Measurements from ENCODE around the gene CAMTA1.

The CAMTA1 gene

GRCh38 chr1:6874298-6874697 lies 89.0 kb downstream of the CAMTA1 start:
- POLR2A ChIA-PET: interaction anchor here (1.1 to 1.3 kb wide), 2 partner anchors 14 to 36 kb away, joined by 3 read pairs; no protein-coding TSS in a partner anchor
- TF ChIP-seq L3MBTL2 (conservative IDR thresholded peaks at IDR 0.05) (no peak), BHLHE40 (IDR thresholded peaks at IDR 0.05; ENCODE audit: borderline replicate concordance) (no peak), SP1 (IDR thresholded peaks at IDR 0.05) (no peak), FOXA1 (IDR thresholded peaks at IDR 0.05) (no peak), ELF4 (IDR thresholded peaks at IDR 0.05) (no peak), FOXK2 (IDR thresholded peaks at IDR 0.05) (no peak), TARDBP (IDR thresholded peaks at IDR 0.05) (no peak), HDGF (IDR thresholded peaks at IDR 0.05; ENCODE audit: borderline replicate concordance) (no peak), FOXM1 (IDR thresholded peaks at IDR 0.05; ENCODE audit: borderline replicate concordance) (no peak), CTBP1 (IDR thresholded peaks at IDR 0.05; ENCODE audit: borderline replicate concordance) (no peak), PKNOX1 (IDR thresholded peaks at IDR 0.05) (no peak), ZNF384 (IDR thresholded peaks at IDR 0.05) (no peak)
- CTCF ChIA-PET: no interaction called here
- DNase-seq (ENCODE audit: extremely low spot score): no peak

- TF ChIP-seq FOXM1 (IDR thresholded peaks at IDR 0.05; ENCODE audit: borderline replicate concordance) (no peak), ARNT (IDR thresholded peaks at IDR 0.05) (no peak), NFRKB (IDR thresholded peaks at IDR 0.05) (no peak), ELF4 (IDR thresholded peaks at IDR 0.05) (no peak), LEF1 (IDR thresholded peaks at IDR 0.05; ENCODE audit: borderline replicate concordance) (no peak), HDGF (IDR thresholded peaks at IDR 0.05; ENCODE audit: borderline replicate concordance) (no peak), PKNOX1 (IDR thresholded peaks at IDR 0.05) (no peak), ZNF384 (IDR thresholded peaks at IDR 0.05) (no peak), L3MBTL2 (conservative IDR thresholded peaks at IDR 0.05) (no peak), SUZ12 (IDR thresholded peaks at IDR 0.05) (no peak)
- POLR2A ChIA-PET: interaction anchor here (1.5 kb wide), 1 partner anchor 96 kb away, joined by 3 read pairs; the partner anchor contains the start of gene CAMTA1
- no peak for DNase-seq (ENCODE audit: extremely low spot score)
- CTCF ChIA-PET: interaction anchor here (0.9 kb wide), 1 partner anchor 9 kb away, joined by 3 read pairs; no protein-coding TSS in a partner anchor
Observed at GRCh38 chr1:6880951-6881690, 95.9 kb downstream of the CAMTA1 start.

DNA sequence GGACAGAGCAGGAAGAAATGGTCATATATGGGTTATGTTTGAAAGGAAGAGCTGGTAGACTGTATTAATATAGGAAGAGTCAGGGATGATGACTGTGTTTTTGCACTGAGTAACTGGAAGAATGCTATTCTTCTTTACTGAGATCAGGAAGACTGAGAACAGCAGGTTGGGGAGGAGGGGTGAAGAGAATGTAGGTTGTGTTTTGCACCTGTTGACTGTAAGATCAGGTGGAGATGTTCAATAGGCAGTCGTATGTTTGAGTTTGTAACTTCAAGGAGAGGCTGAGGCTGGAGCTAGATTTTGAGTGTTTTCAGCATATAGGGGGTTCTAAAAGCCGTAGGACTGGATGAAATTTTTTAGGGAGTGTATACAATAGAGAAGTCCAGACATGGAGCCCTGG lies 97.2 kb downstream of the CAMTA1 start:
- no peak for DNase-seq (ENCODE audit: extremely low spot score)
- TF ChIP-seq ELF4 (IDR thresholded peaks at IDR 0.05): no peak
- no peak for TF ChIP-seq PKNOX1 (IDR thresholded peaks at IDR 0.05)
- TF ChIP-seq TARDBP (IDR thresholded peaks at IDR 0.05): no peak
- no peak for TF ChIP-seq NFRKB (IDR thresholded peaks at IDR 0.05)
- TF ChIP-seq SUZ12 (IDR thresholded peaks at IDR 0.05): no peak
- no peak for TF ChIP-seq BHLHE40 (IDR thresholded peaks at IDR 0.05; ENCODE audit: borderline replicate concordance)
- TF ChIP-seq LEF1 (IDR thresholded peaks at IDR 0.05; ENCODE audit: borderline replicate concordance): no peak
- TF ChIP-seq CTBP1 (IDR thresholded peaks at IDR 0.05; ENCODE audit: borderline replicate concordance): no peak
- TF ChIP-seq ZNF384 (IDR thresholded peaks at IDR 0.05): no peak
- no peak for TF ChIP-seq FOXA1 (IDR thresholded peaks at IDR 0.05)
- TF ChIP-seq FOXM1 (IDR thresholded peaks at IDR 0.05; ENCODE audit: borderline replicate concordance): no peak
- no peak for TF ChIP-seq SP1 (IDR thresholded peaks at IDR 0.05)
- no peak for TF ChIP-seq L3MBTL2 (conservative IDR thresholded peaks at IDR 0.05)
- TF ChIP-seq HDGF (IDR thresholded peaks at IDR 0.05; ENCODE audit: borderline replicate concordance): no peak
- no peak for TF ChIP-seq FOXK2 (IDR thresholded peaks at IDR 0.05)
- no peak for TF ChIP-seq ARNT (IDR thresholded peaks at IDR 0.05)
- CTCF ChIA-PET: no interaction called here
- POLR2A ChIA-PET: no interaction called here

DNA sequence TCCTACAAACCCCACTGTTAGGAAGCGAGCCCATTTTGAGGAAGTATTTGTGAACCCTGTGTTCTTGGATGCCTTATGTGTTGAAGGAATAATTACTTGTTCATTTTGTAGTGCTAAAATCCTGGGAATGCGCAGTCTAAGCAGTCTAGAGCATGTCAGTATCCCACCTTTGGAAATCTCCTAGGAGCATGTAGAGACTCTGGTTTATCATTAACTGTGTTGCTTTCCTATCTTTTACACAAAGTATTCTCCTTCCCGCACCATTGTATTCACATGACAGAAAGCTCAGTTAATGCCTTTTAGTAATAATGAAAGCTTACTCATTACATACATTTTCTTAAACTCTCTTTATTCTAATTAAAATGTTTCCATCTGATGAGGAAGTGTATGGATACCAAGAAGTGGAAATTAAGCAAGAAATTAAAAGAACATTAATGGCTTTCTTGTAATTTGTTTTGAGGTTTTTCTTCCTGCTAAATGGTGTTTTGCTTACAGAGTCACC lies 99.4 kb downstream of the CAMTA1 start:
- TF ChIP-seq HDGF (IDR thresholded peaks at IDR 0.05; ENCODE audit: borderline replicate concordance): no peak
- TF ChIP-seq FOXA1 (IDR thresholded peaks at IDR 0.05): no peak
- TF ChIP-seq BHLHE40 (IDR thresholded peaks at IDR 0.05; ENCODE audit: borderline replicate concordance): no peak
- no peak for TF ChIP-seq NFRKB (IDR thresholded peaks at IDR 0.05)
- no peak for TF ChIP-seq ZNF384 (IDR thresholded peaks at IDR 0.05)
- no peak for TF ChIP-seq FOXK2 (IDR thresholded peaks at IDR 0.05)
- no peak for TF ChIP-seq SP1 (IDR thresholded peaks at IDR 0.05)
- TF ChIP-seq SUZ12 (IDR thresholded peaks at IDR 0.05): no peak
- no peak for TF ChIP-seq LEF1 (IDR thresholded peaks at IDR 0.05; ENCODE audit: borderline replicate concordance)
- TF ChIP-seq L3MBTL2 (conservative IDR thresholded peaks at IDR 0.05): no peak
- ChIA-PET POLR2A (no interaction called here), CTCF (no interaction called here)
- no peak for DNase-seq (ENCODE audit: extremely low spot score)

GRCh38 chr1:6885426-6885825 lies 100.2 kb downstream of the CAMTA1 start:
- TF ChIP-seq SP1 (IDR thresholded peaks at IDR 0.05) (no peak), L3MBTL2 (conservative IDR thresholded peaks at IDR 0.05) (no peak), TARDBP (IDR thresholded peaks at IDR 0.05) (no peak), HDGF (IDR thresholded peaks at IDR 0.05; ENCODE audit: borderline replicate concordance) (no peak), LEF1 (IDR thresholded peaks at IDR 0.05; ENCODE audit: borderline replicate concordance) (no peak), SUZ12 (IDR thresholded peaks at IDR 0.05) (no peak), FOXM1 (IDR thresholded peaks at IDR 0.05; ENCODE audit: borderline replicate concordance) (no peak)
- POLR2A ChIA-PET: no interaction called here
- CTCF ChIA-PET: no interaction called here
- DNase-seq (ENCODE audit: extremely low spot score): no peak

GRCh38 chr1:6886523-6886922 lies 101.3 kb downstream of the CAMTA1 start:
- ChIA-PET POLR2A (no interaction called here), CTCF (interaction anchor here (0.6 kb wide), 1 partner anchor 12 kb away, joined by 3 read pairs; no protein-coding TSS in a partner anchor)
- DNase-seq (ENCODE audit: extremely low spot score): no peak

More at GRCh38 chr1:6886523-6886922, 101.3 kb downstream of the CAMTA1 start:
- TF ChIP-seq ARNT (IDR thresholded peaks at IDR 0.05) (no peak), SP1 (IDR thresholded peaks at IDR 0.05) (no peak), ZNF384 (IDR thresholded peaks at IDR 0.05) (no peak), ELF4 (IDR thresholded peaks at IDR 0.05) (no peak), FOXA1 (IDR thresholded peaks at IDR 0.05) (no peak), CTBP1 (IDR thresholded peaks at IDR 0.05; ENCODE audit: borderline replicate concordance) (no peak), L3MBTL2 (conservative IDR thresholded peaks at IDR 0.05) (no peak), FOXM1 (IDR thresholded peaks at IDR 0.05; ENCODE audit: borderline replicate concordance) (no peak), TARDBP (IDR thresholded peaks at IDR 0.05) (no peak), LEF1 (IDR thresholded peaks at IDR 0.05; ENCODE audit: borderline replicate concordance) (no peak), NFRKB (IDR thresholded peaks at IDR 0.05) (no peak), BHLHE40 (IDR thresholded peaks at IDR 0.05; ENCODE audit: borderline replicate concordance) (no peak), FOXK2 (IDR thresholded peaks at IDR 0.05) (no peak), SUZ12 (IDR thresholded peaks at IDR 0.05) (no peak), PKNOX1 (IDR thresholded peaks at IDR 0.05) (no peak), HDGF (IDR thresholded peaks at IDR 0.05; ENCODE audit: borderline replicate concordance) (no peak)
